ENCODE measurements around the gene CCL13. TPM values are rescaled to one million over a fixed set of nuclear protein-coding genes. Genes with fewer than 3 reads are reported as not detected.

Gene CCL13
- total RNA-seq, 1 donor from 2014 or later = 10.2 TPM

DNA sequence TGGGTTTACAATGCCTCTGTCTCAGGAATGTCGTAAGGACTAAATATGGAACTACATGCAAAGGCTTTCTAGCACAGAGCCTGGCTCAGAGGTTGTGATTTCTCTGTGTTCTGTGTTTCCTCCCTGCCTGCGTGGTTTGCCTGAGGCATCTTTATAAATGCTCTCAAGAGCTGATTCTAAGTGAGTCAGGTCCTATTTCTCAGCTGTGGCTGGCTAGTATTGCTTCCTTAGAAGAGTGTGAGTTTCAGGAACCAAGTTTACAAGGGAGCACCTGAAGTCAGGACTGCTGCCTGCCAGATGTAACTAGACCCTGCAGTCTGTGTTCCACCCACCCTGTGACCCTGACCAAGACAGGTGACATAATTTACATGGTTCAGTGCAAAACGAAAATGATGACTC is 14.7 kb downstream of the CCL13 start:
- TF ChIP-seq, protein P1, sequence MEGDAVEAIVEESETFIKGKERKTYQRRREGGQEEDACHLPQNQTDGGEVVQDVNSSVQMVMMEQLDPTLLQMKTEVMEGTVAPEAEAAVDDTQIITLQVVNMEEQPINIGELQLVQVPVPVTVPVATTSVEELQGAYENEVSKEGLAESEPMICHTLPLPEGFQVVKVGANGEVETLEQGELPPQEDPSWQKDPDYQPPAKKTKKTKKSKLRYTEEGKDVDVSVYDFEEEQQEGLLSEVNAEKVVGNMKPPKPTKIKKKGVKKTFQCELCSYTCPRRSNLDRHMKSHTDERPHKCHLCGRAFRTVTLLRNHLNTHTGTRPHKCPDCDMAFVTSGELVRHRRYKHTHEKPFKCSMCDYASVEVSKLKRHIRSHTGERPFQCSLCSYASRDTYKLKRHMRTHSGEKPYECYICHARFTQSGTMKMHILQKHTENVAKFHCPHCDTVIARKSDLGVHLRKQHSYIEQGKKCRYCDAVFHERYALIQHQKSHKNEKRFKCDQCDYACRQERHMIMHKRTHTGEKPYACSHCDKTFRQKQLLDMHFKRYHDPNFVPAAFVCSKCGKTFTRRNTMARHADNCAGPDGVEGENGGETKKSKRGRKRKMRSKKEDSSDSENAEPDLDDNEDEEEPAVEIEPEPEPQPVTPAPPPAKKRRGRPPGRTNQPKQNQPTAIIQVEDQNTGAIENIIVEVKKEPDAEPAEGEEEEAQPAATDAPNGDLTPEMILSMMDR (IDR thresholded peaks at IDR 0.05) = no peak
- Histone ChIP-seq H3K4me1 (peaks cover 20% of the 10 kb centered on the region), H3K27me3 (no peaks in the 10 kb centered on the region), H3K9me3 (no peaks in the 10 kb centered on the region), H3K36me3 (no peaks in the 10 kb centered on the region), H3K27ac (no peak overlapping the region), H3K4me3 (no peak overlapping the region)
- no peak for ATAC-seq
- no peak for DNase-seq
- intact Hi-C loops (cut with DNase I) = no loop called here

DNA sequence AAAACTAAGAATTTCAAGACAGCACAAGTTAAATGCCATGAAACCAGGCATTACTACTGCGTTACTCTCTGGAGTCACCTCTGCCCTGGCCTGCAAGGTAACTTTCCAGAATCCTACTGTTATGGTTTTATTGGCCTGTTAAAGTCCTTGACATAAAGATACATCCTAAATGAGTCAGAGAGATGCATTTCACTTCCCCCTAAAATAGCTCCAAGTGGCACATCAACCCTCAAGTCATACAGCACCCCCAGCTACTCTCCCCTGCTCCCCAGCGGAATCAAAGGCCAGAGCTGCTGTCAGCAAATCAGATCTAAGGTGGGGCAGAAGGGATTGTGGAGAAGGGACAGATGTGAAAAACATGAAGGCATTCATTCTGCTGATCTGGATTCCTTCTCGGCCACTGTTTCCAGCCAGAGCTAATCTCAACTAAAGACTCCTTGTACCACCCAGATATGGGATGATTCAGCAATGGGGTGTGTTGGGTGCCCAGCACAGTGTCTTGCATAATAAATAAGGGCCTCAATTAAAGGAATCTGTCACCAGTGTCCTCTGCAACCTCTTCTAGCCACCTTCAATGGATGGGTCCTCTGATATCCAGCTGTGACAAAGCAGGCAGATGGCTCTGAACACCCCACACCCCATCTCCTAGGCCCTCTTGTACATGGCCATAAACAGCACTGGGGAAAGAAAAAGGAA is 15.3 kb downstream of the CCL13 start:
- ATAC-seq (no peak), DNase-seq (no peak)
- H3K27ac ChIP-seq = no peak overlapping the region
- H3K4me1 ChIP-seq = peaks cover 18% of the 10 kb centered on the region
- no peak overlapping the region for H3K4me3 ChIP-seq
- intact Hi-C loops (cut with DNase I) = no loop called here
- no peaks in the 10 kb centered on the region for H3K27me3 ChIP-seq
- TF ChIP-seq, protein P1 (IDR thresholded peaks at IDR 0.05) = no peak
- H3K36me3 ChIP-seq = no peaks in the 10 kb centered on the region
- H3K9me3 ChIP-seq = no peaks in the 10 kb centered on the region

DNA sequence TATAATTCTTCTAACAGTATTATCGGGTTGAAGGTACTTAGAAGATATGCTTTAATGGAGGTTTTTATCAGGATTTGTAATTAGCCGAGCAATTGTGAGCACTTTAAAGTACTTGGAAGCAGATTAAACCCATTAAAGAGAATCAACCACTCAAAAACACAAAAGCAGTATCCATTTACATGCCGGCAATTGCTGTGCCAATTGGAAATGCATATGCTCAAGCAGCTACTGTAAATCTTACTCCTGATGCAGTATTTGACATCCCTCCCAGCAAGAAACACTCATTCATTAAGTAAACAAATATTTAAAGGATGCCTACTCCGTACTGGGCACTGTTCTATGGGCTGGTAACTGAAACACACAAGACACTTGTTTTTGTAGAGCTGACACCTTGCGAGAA is 18.2 kb downstream of the CCL13 start:
- TF ChIP-seq, protein P1 (IDR thresholded peaks at IDR 0.05) = no peak
- Histone ChIP-seq H3K27ac (no peak overlapping the region), H3K36me3 (no peaks in the 10 kb centered on the region), H3K27me3 (no peaks in the 10 kb centered on the region), H3K4me1 (peaks cover 18% of the 10 kb centered on the region), H3K9me3 (no peaks in the 10 kb centered on the region), H3K4me3 (no peak overlapping the region)
- intact Hi-C loops (cut with DNase I) = no loop called here
- no peak for DNase-seq
- no peak for ATAC-seq

DNA sequence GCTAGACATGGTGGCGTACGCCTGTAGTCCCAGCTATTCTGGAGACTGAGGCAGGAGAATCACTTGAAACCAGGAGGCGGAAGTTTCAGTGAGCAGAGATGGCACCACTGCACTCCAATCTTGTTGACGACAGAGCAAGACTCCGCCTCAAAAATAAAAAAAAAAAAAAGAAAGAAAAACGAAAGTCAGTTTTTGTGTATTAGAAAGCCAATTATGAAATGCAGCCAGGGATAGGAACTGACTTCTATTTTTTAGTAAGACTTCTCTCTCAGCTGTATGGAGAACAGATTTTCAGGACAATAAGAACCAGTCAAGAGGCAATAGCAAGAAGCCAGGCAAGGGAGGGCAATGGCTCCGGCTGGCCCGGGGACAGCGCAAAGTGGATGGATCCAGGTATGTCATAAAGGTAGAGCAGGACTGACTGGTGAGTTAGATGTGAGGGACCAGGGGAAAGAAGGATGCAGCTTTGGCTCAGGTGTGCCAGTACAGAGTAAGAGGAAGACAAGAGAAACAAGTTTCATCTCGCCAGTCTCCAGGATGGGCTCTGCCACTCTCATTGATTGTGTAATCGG is 19.2 kb downstream of the CCL13 start:
- Histone ChIP-seq H3K36me3 (no peaks in the 10 kb centered on the region), H3K4me1 (peaks cover 16% of the 10 kb centered on the region), H3K27me3 (no peaks in the 10 kb centered on the region), H3K9me3 (no peaks in the 10 kb centered on the region), H3K27ac (no peak overlapping the region), H3K4me3 (no peak overlapping the region)
- intact Hi-C loops (cut with DNase I) = no loop called here
- TF ChIP-seq, protein P1 (IDR thresholded peaks at IDR 0.05) = no peak
- ATAC-seq (no peak), DNase-seq (no peak)

DNA sequence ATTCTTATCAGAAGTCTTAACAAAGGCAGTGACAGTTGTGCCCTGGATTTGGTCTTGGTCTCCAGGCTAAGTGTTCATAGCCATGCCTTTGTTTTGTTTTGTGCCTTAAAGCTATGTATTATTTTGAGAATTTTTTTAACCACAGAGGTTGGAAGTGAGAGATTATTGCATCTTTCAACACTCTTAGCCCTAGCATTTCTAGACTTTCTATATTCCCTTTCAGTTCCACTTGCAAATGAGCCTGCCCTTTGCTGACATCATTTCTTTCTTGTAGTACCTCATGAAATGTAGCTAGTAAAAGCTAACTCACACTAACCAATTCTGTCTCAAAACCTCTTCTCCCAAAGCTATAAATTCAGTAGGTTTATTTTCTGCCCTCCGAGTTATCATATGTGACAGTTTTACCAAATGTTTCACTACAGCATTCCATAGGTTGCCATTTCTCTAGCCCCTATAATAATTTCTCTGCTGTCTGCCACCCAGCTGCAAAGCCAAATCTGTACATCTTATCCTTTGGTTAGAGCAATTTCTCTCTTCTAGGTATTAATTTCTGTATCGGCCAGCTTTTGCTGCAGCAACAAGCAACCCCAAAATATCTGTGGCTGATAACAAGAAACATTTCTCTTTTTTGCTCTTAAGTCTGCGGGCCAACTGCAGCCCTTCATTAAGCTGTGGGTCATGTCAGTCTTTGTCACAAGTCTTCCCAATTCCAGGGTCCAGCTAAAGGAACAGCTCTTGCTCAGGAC is 21.0 kb downstream of the CCL13 start:
- H3K27ac ChIP-seq = no peak overlapping the region
- no peaks in the 10 kb centered on the region for H3K9me3 ChIP-seq
- TF ChIP-seq, protein P1 (IDR thresholded peaks at IDR 0.05) = no peak
- H3K4me3 ChIP-seq = no peak overlapping the region
- H3K36me3 ChIP-seq = no peaks in the 10 kb centered on the region
- intact Hi-C loops (cut with DNase I) = no loop called here
- no peak for ATAC-seq
- no peak for DNase-seq
- H3K4me1 ChIP-seq = peaks cover 16% of the 10 kb centered on the region
- no peaks in the 10 kb centered on the region for H3K27me3 ChIP-seq
